ENCODE measurements around the gene DGLUCY.

DGLUCY gene

DNA sequence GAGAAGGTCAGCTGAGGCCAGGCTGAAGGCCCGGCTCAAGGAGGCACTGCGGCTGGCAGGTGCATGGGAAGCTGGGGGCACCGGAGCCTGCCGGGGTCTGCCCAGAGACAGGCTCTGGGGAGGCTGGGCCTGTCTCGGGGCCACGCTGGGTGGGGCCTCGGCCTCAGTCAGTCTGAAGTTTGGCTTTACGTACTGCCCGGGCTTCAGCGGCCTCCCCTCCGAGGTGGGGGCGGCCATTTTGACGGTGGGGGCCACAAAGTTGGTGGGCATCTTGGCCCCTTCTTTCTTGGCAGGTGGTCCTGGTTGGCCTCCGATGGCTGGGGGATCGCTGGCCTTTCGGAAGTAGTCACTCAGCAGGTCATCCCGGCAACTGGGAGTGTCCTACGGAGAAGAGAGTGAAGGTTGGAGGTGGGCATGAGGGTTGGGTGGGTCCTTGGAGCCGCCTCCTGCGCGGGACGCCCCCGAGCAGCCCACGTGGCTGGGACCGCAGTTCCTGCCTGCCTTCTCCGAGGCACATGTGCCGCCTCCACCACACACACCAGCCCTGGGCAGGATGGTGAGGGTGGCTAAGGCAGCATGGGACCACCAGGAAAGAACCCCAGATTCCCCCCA is 159.5 kb downstream of the DGLUCY start:
- in situ Hi-C loops (cut with MboI; ENCODE audit: low sequenced_read_pairs): no loop called here

- in situ Hi-C loops (cut with MboI; ENCODE audit: low sequenced_read_pairs): no loop called here
Measured at GRCh38 chr14:91273885-91274273, 160.0 kb downstream of the DGLUCY start.

GRCh38 chr14:91274796-91275195 is 160.9 kb downstream of the DGLUCY start:
- in situ Hi-C loops (cut with MboI; ENCODE audit: low sequenced_read_pairs): no loop called here

Measured in hTERT RPE-1 (cell line).